OCI-LY3 (cell line): ENCODE measurements around the gene BCAN.

Source experiments
- H2AFZ ChIP-seq: fragments of 200-600, 300-600 bp; shearing (Covaris generic); 2 replicates; pipeline ENCODE4 v1.6.0; 2014; ENCODE audit warnings: antibody characterized with exemption, low read depth, low read length
- H3K27ac ChIP-seq: fragments of 200-600, 300-600 bp; sonication (generic); 2 replicates; pipeline ENCODE4 v1.5.1; 2014; ENCODE audit warnings: mild to moderate bottlenecking, low read length, moderate library complexity, mixed read lengths
- H3K27me3 ChIP-seq: fragments of 200-600, 300-600 bp; sonication (generic); 2 replicates; pipeline ENCODE4 v1.6.1; 2014; ENCODE audit warnings: low read depth, low read length, mixed read lengths
- H3K36me3 ChIP-seq: fragments of 200-600, 300-600 bp; sonication (generic); replicated peaks from 2 replicates; pipeline ENCODE3; 2014; ENCODE audit warnings: low read depth, low read length, mixed read lengths
- H3K4me1 ChIP-seq: fragments of 300-600, 200-600 bp; sonication (generic); 2 replicates; pipeline ENCODE4 v1.6.1; 2014; ENCODE audit warnings: low read length, mixed read lengths
- H3K4me2 ChIP-seq: fragments of 200-600, 300-600 bp; sonication (generic); 2 replicates; pipeline ENCODE4 v1.6.1; 2014; ENCODE audit warnings: low read length, mixed read lengths
- H3K4me3 ChIP-seq: fragments of 300-600, 200-600 bp; sonication (generic); 2 replicates; pipeline ENCODE4 v1.5.1; 2014; ENCODE audit warnings: antibody characterized with exemption, mild to moderate bottlenecking, low read length, moderate library complexity
- H3K79me2 ChIP-seq: fragments of 300-600, 200-600 bp; shearing (Covaris generic); 2 replicates; pipeline ENCODE4 v1.6.1; 2014; ENCODE audit warnings: mild to moderate bottlenecking, low read length, mixed read lengths
- H3K9ac ChIP-seq: fragments of 300-600, 200-600 bp; shearing (Covaris generic); 2 replicates; pipeline ENCODE4 v1.6.0; 2014; ENCODE audit warnings: mild to moderate bottlenecking, low read length, moderate library complexity
- H3K9me3 ChIP-seq: fragments of 200-600, 300-600 bp; shearing (Covaris generic); 2 replicates; pipeline ENCODE4 v1.6.1; 2014; ENCODE audit warnings: low read length, mixed read lengths; ENCODE audit not compliant: insufficient read depth
- H4K20me1 ChIP-seq: fragments of 200-600, 300-600 bp; sonication (generic); 2 replicates; pipeline ENCODE4 v1.6.1; 2016; ENCODE audit warnings: low read length, mixed read lengths; ENCODE audit not compliant: insufficient read depth
- CTCF ChIP-seq: fragments of 200-600, 300-600 bp; sonication (generic); IDR thresholded peaks from 2 replicates; pipeline ENCODE4 v1.5.1; 2014; ENCODE audit warnings: antibody characterized with exemption, low read length, low read depth
- EZH2phosphoT487 ChIP-seq: fragments of 200-600 bp; shearing (Covaris generic); IDR thresholded peaks from 2 replicates; pipeline ENCODE4 v1.6.1; 2018; ENCODE audit warnings: antibody characterized with exemption, mixed run types, low read depth

Gene BCAN

GRCh38 chr1:156662800-156663055, 20.8 kb downstream of the BCAN start:
- H3K4me1 ChIP-seq: peaks cover 59% of the 10 kb centered on the region
- H3K27ac ChIP-seq: no peak overlapping the region
- H4K20me1 ChIP-seq: no peaks in the 10 kb centered on the region
- no peak overlapping the region for H3K9ac ChIP-seq
- H2AFZ ChIP-seq: no peak overlapping the region
- no peaks in the 10 kb centered on the region for H3K9me3 ChIP-seq
- TF ChIP-seq EZH2phosphoT487 (no peak), CTCF (no peak)
- H3K36me3 ChIP-seq: no peaks in the 10 kb centered on the region
- no peak overlapping the region for H3K4me3 ChIP-seq
- peak overlapping the region; percentile 90; the same call in 1 of the 2 replicates for H3K4me2 ChIP-seq
- peaks cover 18% of the 10 kb centered on the region for H3K27me3 ChIP-seq
- H3K79me2 ChIP-seq: no peaks in the 10 kb centered on the region

GRCh38 chr1:156663178-156663577, 21.3 kb downstream of the BCAN start:
- Histone ChIP-seq H3K4me3 (no peak overlapping the region), H3K27ac (no peak overlapping the region), H3K36me3 (no peaks in the 10 kb centered on the region), H4K20me1 (no peaks in the 10 kb centered on the region), H3K4me2 (0 out of 2 replicates have a peak overlapping the region, but pooled peaks have one; percentile 90), H2AFZ (no peak overlapping the region), H3K79me2 (no peaks in the 10 kb centered on the region), H3K4me1 (peaks cover 54% of the 10 kb centered on the region), H3K9me3 (no peaks in the 10 kb centered on the region), H3K9ac (no peak overlapping the region), H3K27me3 (peaks cover 18% of the 10 kb centered on the region)
- TF ChIP-seq EZH2phosphoT487: no peak
- TF ChIP-seq CTCF: no peak

DNA sequence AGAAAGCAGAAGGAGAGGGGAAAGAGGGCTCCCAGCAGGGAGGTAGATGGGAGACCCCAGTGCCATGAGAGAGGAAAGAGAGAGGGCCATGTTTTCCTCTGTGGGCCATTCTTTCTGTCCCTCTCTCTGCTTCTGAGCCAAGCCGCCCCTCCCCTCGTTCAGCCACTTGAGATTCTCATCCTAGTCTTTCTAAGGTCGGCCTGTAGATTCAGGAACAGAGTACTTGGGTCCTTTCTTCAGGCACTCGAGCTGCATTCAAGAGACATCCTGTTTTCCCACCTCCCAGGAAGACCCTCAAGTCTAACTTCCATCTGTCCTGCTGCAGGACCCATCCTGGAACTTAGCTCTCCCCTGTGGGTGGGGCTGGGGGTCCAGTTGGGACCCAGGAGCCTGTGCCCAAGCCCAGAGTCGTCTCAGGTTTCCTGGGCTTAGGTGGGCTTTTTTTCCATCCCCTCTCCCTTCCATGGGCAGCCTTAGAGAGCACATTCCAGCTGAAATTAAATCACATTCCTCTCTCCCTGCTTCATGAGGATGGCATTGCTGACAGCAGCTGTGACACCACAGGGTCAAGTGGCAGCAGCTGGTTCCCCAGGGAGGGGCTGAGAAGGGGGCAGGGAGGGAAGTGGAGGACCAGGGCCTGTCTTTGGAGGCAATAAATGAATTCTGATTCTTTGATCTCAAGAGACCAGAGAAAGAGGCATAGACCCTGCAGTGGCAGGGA, 22.3 kb downstream of the BCAN start:
- Histone ChIP-seq H3K36me3 (no peaks in the 10 kb centered on the region), H3K27me3 (peaks cover 22% of the 10 kb centered on the region), H3K27ac (no peak overlapping the region), H3K79me2 (no peaks in the 10 kb centered on the region), H3K4me1 (peaks cover 50% of the 10 kb centered on the region), H2AFZ (no peak overlapping the region), H3K4me2 (no peak overlapping the region), H3K4me3 (no peak overlapping the region), H3K9ac (no peak overlapping the region), H4K20me1 (no peaks in the 10 kb centered on the region), H3K9me3 (no peaks in the 10 kb centered on the region)
- no peak for TF ChIP-seq EZH2phosphoT487
- TF ChIP-seq CTCF: no peak

DNA sequence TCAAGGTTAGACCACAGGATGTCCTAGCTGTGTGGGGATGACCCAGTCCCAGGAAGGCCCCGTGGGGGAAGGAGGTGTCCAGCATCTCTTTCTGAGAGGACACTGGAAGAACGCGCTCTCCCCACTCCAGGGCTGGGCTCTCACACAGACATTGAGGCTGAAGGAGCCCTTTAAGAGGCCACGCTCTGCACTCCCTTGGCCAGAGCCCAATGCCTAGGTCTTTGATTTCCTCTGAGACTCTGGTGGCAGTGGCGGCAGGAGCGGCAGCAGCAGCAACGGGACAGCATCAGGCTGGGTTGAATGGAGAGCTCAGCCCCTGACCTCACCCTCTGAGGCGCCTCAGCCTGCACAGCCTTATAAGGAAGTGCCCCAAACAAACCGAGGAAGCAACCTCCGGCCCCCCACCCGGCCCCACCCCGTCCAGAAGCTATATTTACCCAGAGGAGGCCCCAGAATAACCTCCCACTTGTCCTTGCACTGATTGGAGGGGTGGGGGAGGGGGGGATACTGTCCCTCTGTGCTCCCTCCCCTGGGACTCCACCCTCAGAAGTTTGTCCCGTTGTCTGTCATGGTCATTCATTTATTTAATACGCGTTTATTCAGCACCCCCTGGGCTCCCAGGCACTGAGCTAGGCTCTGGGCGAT, 23.0 kb downstream of the BCAN start:
- Histone ChIP-seq H3K9ac (no peak overlapping the region), H3K9me3 (no peaks in the 10 kb centered on the region), H3K4me3 (no peak overlapping the region), H3K4me2 (no peak overlapping the region), H3K27ac (no peak overlapping the region), H3K79me2 (no peaks in the 10 kb centered on the region), H3K27me3 (peaks cover 23% of the 10 kb centered on the region), H3K36me3 (no peaks in the 10 kb centered on the region), H3K4me1 (peaks cover 45% of the 10 kb centered on the region), H2AFZ (no peak overlapping the region), H4K20me1 (no peaks in the 10 kb centered on the region)
- TF ChIP-seq EZH2phosphoT487 (no peak), CTCF (no peak)
